HG02623 (cell line): ENCODE data around the gene AGAP1.

Experiments used
- ATAC-seq: cut with Tn5 transposase; IDR thresholded peaks from one replicate; pipeline ENCODE4 v1.9.1; 2021; ENCODE audit warnings: moderate library complexity; ENCODE audit not compliant: unreplicated experiment

Gene AGAP1

GRCh38 chr2:235546151-235546435, 52.2 kb downstream of the AGAP1 start:
- ATAC-seq, result no peak

- no peak for ATAC-seq
Measured at GRCh38 chr2:235546436-235546835, 52.6 kb downstream of the AGAP1 start.

- ATAC-seq, result no peak
Measured at GRCh38 chr2:235549735-235550377, 56.0 kb downstream of the AGAP1 start.

GRCh38 chr2:235550378-235550760, 56.5 kb downstream of the AGAP1 start:
- ATAC-seq, result no peak

GRCh38 chr2:235550946-235551345, 57.1 kb downstream of the AGAP1 start:
- ATAC-seq, result no peak

- no peak for ATAC-seq
Measured at GRCh38 chr2:235551965-235552364, 58.1 kb downstream of the AGAP1 start.

- no peak for ATAC-seq
Measured at GRCh38 chr2:235552671-235553070, 58.8 kb downstream of the AGAP1 start.

GRCh38 chr2:235553291-235553690, 59.4 kb downstream of the AGAP1 start:
- ATAC-seq, result no peak

- ATAC-seq, result no peak
Measured at GRCh38 chr2:235553696-235554100, 59.9 kb downstream of the AGAP1 start.

- no peak for ATAC-seq
Measured at GRCh38 chr2:235554385-235554784, 60.5 kb downstream of the AGAP1 start.

GRCh38 chr2:235554936-235555335, 61.1 kb downstream of the AGAP1 start:
- no peak for ATAC-seq

GRCh38 chr2:235555371-235555770, 61.5 kb downstream of the AGAP1 start:
- ATAC-seq, result no peak

- ATAC-seq, result no peak
Measured at GRCh38 chr2:235556086-235556485, 62.2 kb downstream of the AGAP1 start.

GRCh38 chr2:235556901-235557300, 63.1 kb downstream of the AGAP1 start:
- no peak for ATAC-seq

GRCh38 chr2:235557903-235558302, 64.1 kb downstream of the AGAP1 start:
- ATAC-seq, result no peak

- no peak for ATAC-seq
Measured at GRCh38 chr2:235558572-235558971, 64.7 kb downstream of the AGAP1 start.

GRCh38 chr2:235560345-235560744, 66.5 kb downstream of the AGAP1 start:
- ATAC-seq, result no peak

GRCh38 chr2:235561450-235561849, 67.6 kb downstream of the AGAP1 start:
- ATAC-seq, result no peak

- no peak for ATAC-seq
Measured at GRCh38 chr2:235562065-235562747, 68.4 kb downstream of the AGAP1 start.

- no peak for ATAC-seq
Measured at GRCh38 chr2:235563056-235563910, 69.4 kb downstream of the AGAP1 start.

GRCh38 chr2:235564066-235564465, 70.2 kb downstream of the AGAP1 start:
- ATAC-seq, result no peak

GRCh38 chr2:235564884-235565530, 71.2 kb downstream of the AGAP1 start:
- ATAC-seq, result no peak
